MM.1S (cell line): ENCODE data around the gene DONSON.
"Not testable (repeated sequence)": the region's sequence is repeated elsewhere in the genome, so short reads cannot be mapped to it uniquely, and the experiment has no call there.

Experiments
- DNase-seq: peaks from one replicate; pipeline ENCODE4 v3.0.0-alpha.2; 2015
- H2AFZ ChIP-seq: fragments of 300-600 bp; sonication (generic); 2 replicates; pipeline ENCODE4 v1.6.0; 2016; ENCODE audit warnings: antibody characterized with exemption, low read length
- H3F3A ChIP-seq: fragments of 300-600 bp; sonication (generic); 2 replicates; pipeline ENCODE4 v1.6.1; 2016; ENCODE audit warnings: mild to moderate bottlenecking, antibody characterized with exemption, low read length, moderate library complexity, mixed read lengths; ENCODE audit not compliant: insufficient read depth
- H3K27ac ChIP-seq: fragments of 300-600 bp; sonication (generic); 2 replicates; pipeline ENCODE4 v1.5.1; 2016; ENCODE audit warnings: mild to moderate bottlenecking, low read length
- H3K27me3 ChIP-seq: fragments of 300-600 bp; sonication (generic); replicated peaks from 2 replicates; pipeline ENCODE4 v1.6.0; 2016; ENCODE audit warnings: low read length; ENCODE audit not compliant: insufficient read depth
- H3K36me3 ChIP-seq: fragments of 300-600 bp; sonication (generic); replicated peaks from 2 replicates; pipeline ENCODE4 v1.6.1; 2016; ENCODE audit warnings: mild to moderate bottlenecking, low read length, mixed read lengths; ENCODE audit not compliant: insufficient read depth
- H3K4me1 ChIP-seq: fragments of 300-600 bp; sonication (generic); 2 replicates; pipeline ENCODE4 v1.6.1; 2016; ENCODE audit warnings: low read length, mixed read lengths
- H3K4me2 ChIP-seq: fragments of 300-600 bp; sonication (generic); 2 replicates; pipeline ENCODE4 v1.6.0; 2016; ENCODE audit warnings: low read depth, low read length
- H3K4me3 ChIP-seq: fragments of 300-600 bp; sonication (generic); 2 replicates; pipeline ENCODE4 v1.5.1; 2016; ENCODE audit warnings: low read length, mixed read lengths
- H3K79me2 ChIP-seq: fragments of 300-600 bp; sonication (generic); 2 replicates; pipeline ENCODE4 v1.6.1; 2016; ENCODE audit warnings: mixed run types, low read length, mixed read lengths
- H3K9ac ChIP-seq: fragments of 300-600 bp; sonication (generic); 2 replicates; pipeline ENCODE4 v1.6.1; 2016; ENCODE audit warnings: low read length, mixed read lengths
- H3K9me2 ChIP-seq: fragments of 300-600 bp; sonication (generic); replicated peaks from 2 replicates; pipeline ENCODE4 v1.6.1; 2016; ENCODE audit warnings: mild to moderate bottlenecking, low read length, mixed read lengths; ENCODE audit not compliant: insufficient read depth
- H3K9me3 ChIP-seq: fragments of 300-600 bp; sonication (generic); replicated peaks from 2 replicates; pipeline ENCODE4 v1.6.1; 2016; ENCODE audit warnings: mild to moderate bottlenecking, low read length, mixed read lengths; ENCODE audit not compliant: insufficient read depth
- H4K20me1 ChIP-seq: fragments of 300-600 bp; sonication (generic); 2 replicates; pipeline ENCODE4 v1.6.1; 2016; ENCODE audit warnings: mild to moderate bottlenecking, low read length, moderate library complexity, mixed read lengths; ENCODE audit not compliant: insufficient read depth
- CTCF ChIP-seq: fragments of 300-600 bp; sonication (generic); IDR thresholded peaks from 2 replicates; pipeline ENCODE4 v1.5.1; 2016; ENCODE audit warnings: antibody characterized with exemption, low read length, mixed read lengths
- EZH2 ChIP-seq: fragments of 300-600 bp; sonication (generic); optimal IDR thresholded peaks from 2 replicates; pipeline ENCODE3; 2017; ENCODE audit warnings: low read depth, mild to moderate bottlenecking, antibody characterized with exemption, low read length, mixed read lengths
- EZH2phosphoT487 ChIP-seq: fragments of 300-600 bp; sonication (generic); IDR thresholded peaks from 2 replicates; pipeline ENCODE4 v1.6.1; 2018; ENCODE audit warnings: antibody characterized with exemption, low read length

Gene DONSON

GRCh38 chr21:33586927-33587326 lies 1.6 kb downstream of the DONSON start:
- no peaks in the 10 kb centered on the region for H4K20me1 ChIP-seq
- no peak overlapping the region for H3K27ac ChIP-seq
- no peaks in the 10 kb centered on the region for H3K9me3 ChIP-seq
- H2AFZ ChIP-seq = no peak overlapping the region
- H3K9ac ChIP-seq = peak overlapping the region; percentile 84; the same call in 1 of the 2 replicates
- H3K4me1 ChIP-seq = peaks cover 14% of the 10 kb centered on the region
- H3F3A ChIP-seq = peaks cover 21% of the 10 kb centered on the region
- H3K4me2 ChIP-seq = peak overlapping the region; percentile 89
- no peaks in the 10 kb centered on the region for H3K9me2 ChIP-seq
- peaks cover 45% of the 10 kb centered on the region for H3K79me2 ChIP-seq
- no peak for TF ChIP-seq EZH2phosphoT487
- peaks cover 8% of the 10 kb centered on the region; the same call in 1 of the 2 replicates for H3K36me3 ChIP-seq
- peak overlapping the region; percentile 92 for H3K4me3 ChIP-seq
- DNase-seq = no peak
- H3K27me3 ChIP-seq = no peaks in the 10 kb centered on the region

- Histone ChIP-seq H3K4me3 (no peak overlapping the region), H3K27ac (no peak overlapping the region), H3F3A (peaks cover 38% of the 10 kb centered on the region), H3K9ac (no peak overlapping the region), H3K9me2 (no peaks in the 10 kb centered on the region), H3K9me3 (no peaks in the 10 kb centered on the region), H3K4me1 (peaks cover 14% of the 10 kb centered on the region), H3K36me3 (peaks cover 10% of the 10 kb centered on the region; the same call in 1 of the 2 replicates), H3K79me2 (peaks cover 45% of the 10 kb centered on the region), H4K20me1 (no peaks in the 10 kb centered on the region; the same call in 1 of the 2 replicates), H3K4me2 (no peak overlapping the region), H2AFZ (no peak overlapping the region), H3K27me3 (no peaks in the 10 kb centered on the region)
- TF ChIP-seq CTCF = no peak
- TF ChIP-seq EZH2phosphoT487 = no peak
- TF ChIP-seq EZH2 = no peak
- no peak for DNase-seq
These were observed 4.0 kb downstream of the DONSON start for GRCh38 chr21:33584455-33584854.

- no peaks in the 10 kb centered on the region for H3K27me3 ChIP-seq
- no peaks in the 10 kb centered on the region for H3K9me3 ChIP-seq
- H4K20me1 ChIP-seq = peaks cover 9% of the 10 kb centered on the region
- H3K4me2 ChIP-seq = no peak overlapping the region
- no peak for DNase-seq
- H3K9ac ChIP-seq = no peak overlapping the region
- H3K4me3 ChIP-seq = no peak overlapping the region
- peaks cover 33% of the 10 kb centered on the region for H3K79me2 ChIP-seq
- H2AFZ ChIP-seq = no peak overlapping the region
- peaks cover 19% of the 10 kb centered on the region for H3K36me3 ChIP-seq
- H3K27ac ChIP-seq = no peak overlapping the region
- H3K4me1 ChIP-seq = no peaks in the 10 kb centered on the region
- peaks cover 48% of the 10 kb centered on the region for H3F3A ChIP-seq
- H3K9me2 ChIP-seq = no peaks in the 10 kb centered on the region
- TF ChIP-seq CTCF = no peak
- no peak for TF ChIP-seq EZH2
- no peak for TF ChIP-seq EZH2phosphoT487
These were observed 9.4 kb downstream of the DONSON start for GRCh38 chr21:33578959-33579542.

- H3K79me2 ChIP-seq = peaks cover 33% of the 10 kb centered on the region
- peaks cover 21% of the 10 kb centered on the region for H3K36me3 ChIP-seq
- no peak overlapping the region for H3K4me2 ChIP-seq
- H3F3A ChIP-seq = peaks cover 48% of the 10 kb centered on the region
- no peak overlapping the region for H3K9ac ChIP-seq
- peaks cover 9% of the 10 kb centered on the region for H4K20me1 ChIP-seq
- no peaks in the 10 kb centered on the region for H3K9me3 ChIP-seq
- no peak overlapping the region for H3K27ac ChIP-seq
- no peaks in the 10 kb centered on the region for H3K9me2 ChIP-seq
- TF ChIP-seq CTCF (no peak), EZH2 (no peak), EZH2phosphoT487 (no peak)
- H3K4me1 ChIP-seq = no peaks in the 10 kb centered on the region
- DNase-seq = no peak
- H2AFZ ChIP-seq = no peak overlapping the region
- no peak overlapping the region for H3K4me3 ChIP-seq
- no peaks in the 10 kb centered on the region for H3K27me3 ChIP-seq
These were observed 10.3 kb downstream of the DONSON start for GRCh38 chr21:33578214-33578613.

GRCh38 chr21:33576741-33577141 lies 11.7 kb downstream of the DONSON start:
- H3K79me2 ChIP-seq = peaks cover 42% of the 10 kb centered on the region
- H3K27ac ChIP-seq, H3K4me1 ChIP-seq, H4K20me1 ChIP-seq, H2AFZ ChIP-seq, H3K9me3 ChIP-seq, H3K27me3 ChIP-seq, H3K4me2 ChIP-seq, H3K9ac ChIP-seq, H3K4me3 ChIP-seq, DNase-seq, H3K9me2 ChIP-seq: not testable (repeated sequence)
- H3F3A ChIP-seq = peaks cover 44% of the 10 kb centered on the region
- H3K36me3 ChIP-seq = peaks cover 27% of the 10 kb centered on the region
